ENCODE data around the gene QRICH1. TPM values are rescaled to one million over a fixed set of nuclear protein-coding genes. Genes with fewer than 3 reads are reported as not detected.

The QRICH1 gene
- total RNA-seq, 4 donors from 2014 or later: 66.2 to 171 (median 81.8) TPM

DNA sequence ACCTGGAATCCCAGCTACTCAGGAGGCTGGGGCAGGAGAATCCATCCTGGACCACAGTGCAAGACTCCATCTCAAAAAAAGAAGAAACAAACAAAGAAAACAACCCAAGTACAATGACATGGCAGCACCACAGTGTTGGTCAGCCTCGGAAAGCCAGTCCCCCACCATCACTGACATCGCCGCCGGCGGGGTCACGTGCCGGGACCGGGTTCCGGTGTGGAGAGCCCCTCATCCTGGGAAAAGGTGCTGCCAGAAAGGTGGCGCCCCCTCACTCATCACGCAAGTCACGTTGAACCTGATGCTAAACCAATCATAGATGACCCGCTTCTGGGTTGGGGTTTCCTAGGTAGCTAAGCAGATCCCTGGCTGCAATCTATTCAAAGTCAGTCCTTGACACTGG lies 17.8 kb downstream of the QRICH1 start:
- Histone ChIP-seq H3K27ac (no peak overlapping the region), H3K36me3 (peaks cover 0 to 76% of the 10 kb centered on the region in 2 donors)

DNA sequence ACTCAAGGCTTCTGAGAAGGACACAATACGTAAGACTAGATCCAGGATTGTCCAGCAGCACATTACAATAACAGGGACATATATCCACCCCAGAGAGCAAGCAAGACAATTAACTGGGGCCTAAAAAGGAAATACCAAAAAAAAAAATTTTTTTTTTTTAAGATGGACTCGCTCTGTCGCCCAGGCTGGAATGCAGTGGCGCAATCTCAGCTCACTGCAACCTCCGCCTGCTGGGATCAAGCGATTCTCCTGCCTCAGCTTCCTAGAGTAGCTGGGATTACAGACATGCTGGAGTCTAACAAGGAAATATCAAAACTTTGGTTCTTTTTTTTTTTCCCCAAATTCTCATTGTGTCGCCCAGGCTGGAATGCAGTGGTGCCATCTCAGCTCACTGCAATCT lies 35.9 kb downstream of the QRICH1 start:
- Histone ChIP-seq H3K27ac (no peak overlapping the region), H3K36me3 (peaks cover 4 to 82% of the 10 kb centered on the region in 2 donors), H3K9me3 (no peaks in the 10 kb centered on the region), H3K27me3 (no peaks in the 10 kb centered on the region), H3K4me3 (no peak overlapping the region), H3K4me1 (peaks cover 0 to 12% (median 0%) of the 10 kb centered on the region in 3 donors)
- WGBS, 2 donors (ENCODE audit: low coverage in 1 of 2): 80 to 94% methylated on average over 2 to 7 of the region's 7 CpGs
- ATAC-seq: no peak
- TF ChIP-seq EP300 (IDR thresholded peaks at IDR 0.05) (no peak), POLR2AphosphoS5 (IDR thresholded peaks at IDR 0.05) (no peak), POLR2A (IDR thresholded peaks at IDR 0.05) (no peak)
- TF ChIP-seq, protein P1, sequence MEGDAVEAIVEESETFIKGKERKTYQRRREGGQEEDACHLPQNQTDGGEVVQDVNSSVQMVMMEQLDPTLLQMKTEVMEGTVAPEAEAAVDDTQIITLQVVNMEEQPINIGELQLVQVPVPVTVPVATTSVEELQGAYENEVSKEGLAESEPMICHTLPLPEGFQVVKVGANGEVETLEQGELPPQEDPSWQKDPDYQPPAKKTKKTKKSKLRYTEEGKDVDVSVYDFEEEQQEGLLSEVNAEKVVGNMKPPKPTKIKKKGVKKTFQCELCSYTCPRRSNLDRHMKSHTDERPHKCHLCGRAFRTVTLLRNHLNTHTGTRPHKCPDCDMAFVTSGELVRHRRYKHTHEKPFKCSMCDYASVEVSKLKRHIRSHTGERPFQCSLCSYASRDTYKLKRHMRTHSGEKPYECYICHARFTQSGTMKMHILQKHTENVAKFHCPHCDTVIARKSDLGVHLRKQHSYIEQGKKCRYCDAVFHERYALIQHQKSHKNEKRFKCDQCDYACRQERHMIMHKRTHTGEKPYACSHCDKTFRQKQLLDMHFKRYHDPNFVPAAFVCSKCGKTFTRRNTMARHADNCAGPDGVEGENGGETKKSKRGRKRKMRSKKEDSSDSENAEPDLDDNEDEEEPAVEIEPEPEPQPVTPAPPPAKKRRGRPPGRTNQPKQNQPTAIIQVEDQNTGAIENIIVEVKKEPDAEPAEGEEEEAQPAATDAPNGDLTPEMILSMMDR (IDR thresholded peaks at IDR 0.05): no peak

More for the DNA sequence above, 17.8 kb downstream of the QRICH1 start:
- 81 to 100% methylated on average over 1 to 9 of the region's 13 CpGs for WGBS, 2 donors (ENCODE audit: low coverage in 1 of 2)
- Histone ChIP-seq H3K27me3 (no peaks in the 10 kb centered on the region), H3K4me3 (no peak overlapping the region), H3K4me1 (peaks cover 0 to 17% (median 0%) of the 10 kb centered on the region in 3 donors), H3K9me3 (no peaks in the 10 kb centered on the region)
- ATAC-seq: no peak
- no peak for TF ChIP-seq POLR2AphosphoS5 (IDR thresholded peaks at IDR 0.05)
- TF ChIP-seq POLR2A (IDR thresholded peaks at IDR 0.05): no peak
- TF ChIP-seq, protein P1 (IDR thresholded peaks at IDR 0.05): no peak
- no peak for TF ChIP-seq EP300 (IDR thresholded peaks at IDR 0.05)

DNA sequence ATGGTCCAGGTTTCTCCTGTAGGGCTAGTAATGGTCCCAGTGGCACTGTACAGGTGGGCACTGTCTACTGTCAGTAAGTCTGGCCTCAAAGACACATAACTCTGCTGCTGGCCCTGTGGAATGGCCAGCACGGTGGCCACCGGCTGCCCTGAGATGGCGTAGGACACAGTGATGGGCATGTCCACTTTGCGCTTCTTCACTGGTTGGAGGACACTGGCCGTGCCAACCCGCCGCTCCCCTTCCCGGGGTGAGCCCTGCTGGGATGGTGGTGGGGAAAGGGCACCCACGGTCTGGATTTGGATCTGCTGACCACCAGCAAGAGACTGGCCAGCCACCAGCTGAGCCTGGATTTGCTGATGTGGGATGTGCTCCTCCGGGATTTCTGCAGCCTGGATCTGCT lies 36.6 kb downstream of the QRICH1 start:
- no CpG with 5 or more reads among the region's 10 CpGs for whole genome bisulfite sequencing, 2 donors (ENCODE audit: low coverage in 1 of 2)
- Histone ChIP-seq H3K27me3 (no peaks in the 10 kb centered on the region), H3K9me3 (no peaks in the 10 kb centered on the region), H3K4me1 (peaks cover 0 to 12% (median 0%) of the 10 kb centered on the region in 3 donors), H3K4me3 (no peak overlapping the region), H3K36me3 (peaks cover 4 to 82% of the 10 kb centered on the region in 2 donors), H3K27ac (no peak overlapping the region)
- TF ChIP-seq POLR2A (IDR thresholded peaks at IDR 0.05): no peak
- ATAC-seq: no peak

DNA sequence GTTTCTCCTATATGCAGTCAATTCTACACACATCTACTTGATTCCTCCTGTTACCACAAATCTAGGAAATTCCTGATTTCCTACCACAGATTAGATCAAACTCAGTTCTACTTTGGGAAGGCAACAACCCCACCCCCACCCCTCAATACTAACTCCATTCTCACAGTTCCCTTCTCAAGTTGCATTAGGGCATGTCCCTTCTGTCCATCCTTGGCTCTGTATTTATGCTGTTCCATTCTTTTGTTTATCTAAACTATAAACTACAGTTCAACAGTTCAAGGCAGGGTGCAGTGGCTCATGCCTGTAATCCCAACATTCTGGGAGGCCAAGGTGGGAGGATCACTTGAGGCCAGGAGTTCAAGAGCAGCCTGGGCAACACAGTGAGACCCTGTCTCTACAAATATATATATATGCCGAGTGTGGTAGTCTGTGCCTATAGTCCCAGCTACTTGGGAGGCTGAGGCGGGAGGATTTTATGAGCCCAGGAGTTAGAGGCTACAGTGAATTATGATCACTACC lies 39.5 kb downstream of the QRICH1 start:
- Histone ChIP-seq H3K4me1 (peaks cover 0 to 12% (median 0%) of the 10 kb centered on the region in 3 donors), H3K9me3 (no peaks in the 10 kb centered on the region), H3K27ac (no peak overlapping the region), H3K36me3 (peaks cover 4 to 79% of the 10 kb centered on the region in 2 donors), H3K27me3 (no peaks in the 10 kb centered on the region), H3K4me3 (no peak overlapping the region)
- ATAC-seq: no peak
- TF ChIP-seq, protein P1 (IDR thresholded peaks at IDR 0.05): no peak
- TF ChIP-seq EP300 (IDR thresholded peaks at IDR 0.05) (no peak), POLR2A (IDR thresholded peaks at IDR 0.05) (no peak), POLR2AphosphoS5 (IDR thresholded peaks at IDR 0.05) (no peak)
- 86 to 90% methylated on average over 2 of the region's 2 CpGs for WGBS, 2 donors (ENCODE audit: low coverage in 1 of 2)

- WGBS, 2 donors (ENCODE audit: low coverage in 1 of 2): 85 to 100% methylated on average over 1 of the region's 1 CpG
- Histone ChIP-seq H3K27me3 (no peaks in the 10 kb centered on the region), H3K4me1 (peaks cover 0 to 12% (median 0%) of the 10 kb centered on the region in 3 donors), H3K9me3 (no peaks in the 10 kb centered on the region), H3K4me3 (no peak overlapping the region), H3K27ac (no peak overlapping the region), H3K36me3 (peaks cover 4 to 77% of the 10 kb centered on the region in 2 donors)
- ATAC-seq: no peak
- TF ChIP-seq POLR2AphosphoS5 (IDR thresholded peaks at IDR 0.05) (no peak), POLR2A (IDR thresholded peaks at IDR 0.05) (no peak), EP300 (IDR thresholded peaks at IDR 0.05) (no peak)
- TF ChIP-seq, protein P1 (IDR thresholded peaks at IDR 0.05): no peak
Observed at GRCh38 chr3:49053543-49053942, 40.3 kb downstream of the QRICH1 start.

All from gastroesophageal sphincter (tissue), 4 donors.